Osteoblast (primary cell): ENCODE data around the gene OTUD3. TPM values are rescaled to one million over a fixed set of nuclear protein-coding genes. Genes with fewer than 3 reads are reported as not detected.
"Not testable (repeated sequence)": the region's sequence is repeated elsewhere in the genome, so short reads cannot be mapped to it uniquely, and the experiment has no call there.

Experiments used
- DNase-seq: peaks from one replicate; pipeline ENCODE4 v3.0.0; 2011; ENCODE audit warnings: low spot score, mixed read lengths; ENCODE audit not compliant: insufficient read length; ENCODE audit errors: missing footprints
- H2AFZ ChIP-seq: 2 replicates; pipeline ENCODE4 v1.6.0; 2011; ENCODE audit warnings: mild to moderate bottlenecking, low read length
- H3K27ac ChIP-seq: 2 replicates; pipeline ENCODE4 v1.5.1; 2011; ENCODE audit warnings: mild to moderate bottlenecking, low read depth, low read length, moderate library complexity
- H3K27me3 ChIP-seq: 2 replicates; pipeline ENCODE4 v1.6.0; 2012; ENCODE audit warnings: mild to moderate bottlenecking, control low read depth, inconsistent platforms, low read length, moderate library complexity; ENCODE audit not compliant: insufficient read depth
- H3K36me3 ChIP-seq: 2 replicates; pipeline ENCODE4 v1.5.1; 2011; ENCODE audit warnings: mild to moderate bottlenecking, low read length, control low read depth, moderate library complexity; ENCODE audit not compliant: insufficient read depth
- H3K4me1 ChIP-seq: 2 replicates; pipeline ENCODE4 v1.5.1; 2011; ENCODE audit warnings: mild to moderate bottlenecking, low read length, control low read depth, moderate library complexity; ENCODE audit not compliant: insufficient read depth
- H3K4me2 ChIP-seq: 2 replicates; pipeline ENCODE4 v1.6.0; 2011; ENCODE audit warnings: mild to moderate bottlenecking, low read length; ENCODE audit not compliant: insufficient read depth
- H3K4me3 ChIP-seq: fragments of 200-600 bp; sonication (generic); 3 replicates; pipeline ENCODE4 v1.5.1; 2012; ENCODE audit warnings: mild to moderate bottlenecking, low read length, inconsistent platforms; ENCODE audit not compliant: insufficient read depth
- H3K79me2 ChIP-seq: 2 replicates; pipeline ENCODE4 v1.6.0; 2012; ENCODE audit warnings: mild to moderate bottlenecking, low read length, control low read depth, inconsistent platforms; ENCODE audit not compliant: insufficient read depth
- H3K9me3 ChIP-seq: 2 replicates; pipeline ENCODE4 v1.5.1; 2011; ENCODE audit warnings: low read depth, low read length, control low read depth
- H4K20me1 ChIP-seq: 2 replicates; pipeline ENCODE4 v1.6.0; 2012; ENCODE audit warnings: mild to moderate bottlenecking, low read length, control low read depth; ENCODE audit not compliant: insufficient read depth
- total RNA-seq: library from RNA; depleted of rRNA; stranded (reverse); fragments of >200 nt; gene quantifications from 2 replicates; pipeline ENCODE4 v1.2.3, GENCODE V29; 2012
- TF ChIP-seq, protein P1 (sequence below): IDR thresholded peaks from 2 replicates; pipeline ENCODE4 v1.5.1; 2011; ENCODE audit warnings: mild to moderate bottlenecking, low read depth, low read length, moderate library complexity; ENCODE audit errors: extremely low read depth

OTUD3 gene
- total RNA-seq, 1 donor, result 4.0 TPM

DNA sequence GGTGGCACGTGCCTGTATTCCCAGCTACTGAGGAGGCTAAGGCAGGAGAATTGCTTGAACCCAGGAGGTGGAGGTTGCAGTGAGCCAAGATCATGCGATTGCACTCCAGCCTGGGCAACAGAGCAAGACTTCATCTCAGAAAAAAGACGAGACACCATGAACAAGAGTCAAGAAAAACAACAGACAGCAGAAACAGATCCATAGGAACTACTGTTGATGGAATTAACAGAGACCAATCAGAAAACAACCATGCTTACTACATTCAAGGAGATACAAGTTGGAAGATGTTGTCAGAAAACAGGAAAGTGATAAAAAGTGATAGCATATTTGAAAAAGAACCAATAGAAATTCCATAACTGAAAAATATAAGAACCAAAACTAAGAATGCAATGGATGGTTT lies 19.3 kb upstream of the OTUD3 start:
- Histone ChIP-seq H3K27ac (no peak overlapping the region), H3K9me3 (no peaks in the 10 kb centered on the region), H3K36me3 (no peaks in the 10 kb centered on the region), H4K20me1 (no peaks in the 10 kb centered on the region), H3K4me3 (no peak overlapping the region), H3K4me1 (peaks cover 32% of the 10 kb centered on the region), H3K27me3 (no peaks in the 10 kb centered on the region), H3K4me2 (no peak overlapping the region), H2AFZ (no peak overlapping the region), H3K79me2 (no peaks in the 10 kb centered on the region)
- DNase-seq, result no peak
- TF ChIP-seq, protein P1, sequence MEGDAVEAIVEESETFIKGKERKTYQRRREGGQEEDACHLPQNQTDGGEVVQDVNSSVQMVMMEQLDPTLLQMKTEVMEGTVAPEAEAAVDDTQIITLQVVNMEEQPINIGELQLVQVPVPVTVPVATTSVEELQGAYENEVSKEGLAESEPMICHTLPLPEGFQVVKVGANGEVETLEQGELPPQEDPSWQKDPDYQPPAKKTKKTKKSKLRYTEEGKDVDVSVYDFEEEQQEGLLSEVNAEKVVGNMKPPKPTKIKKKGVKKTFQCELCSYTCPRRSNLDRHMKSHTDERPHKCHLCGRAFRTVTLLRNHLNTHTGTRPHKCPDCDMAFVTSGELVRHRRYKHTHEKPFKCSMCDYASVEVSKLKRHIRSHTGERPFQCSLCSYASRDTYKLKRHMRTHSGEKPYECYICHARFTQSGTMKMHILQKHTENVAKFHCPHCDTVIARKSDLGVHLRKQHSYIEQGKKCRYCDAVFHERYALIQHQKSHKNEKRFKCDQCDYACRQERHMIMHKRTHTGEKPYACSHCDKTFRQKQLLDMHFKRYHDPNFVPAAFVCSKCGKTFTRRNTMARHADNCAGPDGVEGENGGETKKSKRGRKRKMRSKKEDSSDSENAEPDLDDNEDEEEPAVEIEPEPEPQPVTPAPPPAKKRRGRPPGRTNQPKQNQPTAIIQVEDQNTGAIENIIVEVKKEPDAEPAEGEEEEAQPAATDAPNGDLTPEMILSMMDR, result no peak

- no peaks in the 10 kb centered on the region for H4K20me1 ChIP-seq
- H3K27ac ChIP-seq, result peak overlapping the region; percentile 10
- H3K4me1 ChIP-seq, result peaks cover 35% of the 10 kb centered on the region
- no peaks in the 10 kb centered on the region for H3K27me3 ChIP-seq
- no peak overlapping the region for H3K4me3 ChIP-seq
- H3K36me3 ChIP-seq, result no peaks in the 10 kb centered on the region
- no peak overlapping the region for H3K4me2 ChIP-seq
- no peak for DNase-seq
- H2AFZ ChIP-seq, result no peak overlapping the region
- H3K79me2 ChIP-seq, result no peaks in the 10 kb centered on the region
- no peaks in the 10 kb centered on the region for H3K9me3 ChIP-seq
- TF ChIP-seq, protein P1, result no peak
These were observed 17.5 kb upstream of the OTUD3 start for GRCh38 chr1:19864570-19865160.

GRCh38 chr1:19866029-19866428 lies 16.2 kb upstream of the OTUD3 start:
- no peaks in the 10 kb centered on the region for H4K20me1 ChIP-seq
- no peak for DNase-seq
- peaks cover 31% of the 10 kb centered on the region for H3K4me1 ChIP-seq
- H3K9me3 ChIP-seq, result no peaks in the 10 kb centered on the region
- H3K4me2 ChIP-seq, result no peak overlapping the region
- no peak overlapping the region for H3K4me3 ChIP-seq
- H3K27me3 ChIP-seq, result no peaks in the 10 kb centered on the region
- TF ChIP-seq, protein P1, result no peak
- no peak overlapping the region for H2AFZ ChIP-seq
- no peak overlapping the region for H3K27ac ChIP-seq
- H3K36me3 ChIP-seq, result no peaks in the 10 kb centered on the region
- H3K79me2 ChIP-seq, result no peaks in the 10 kb centered on the region

GRCh38 chr1:19866758-19867157 lies 15.4 kb upstream of the OTUD3 start:
- Histone ChIP-seq H3K79me2 (no peaks in the 10 kb centered on the region), H4K20me1 (no peaks in the 10 kb centered on the region), H3K36me3 (no peaks in the 10 kb centered on the region), H3K27ac (no peak overlapping the region), H3K9me3 (no peaks in the 10 kb centered on the region), H3K27me3 (no peaks in the 10 kb centered on the region), H3K4me2 (no peak overlapping the region), H2AFZ (peak overlapping the region; percentile 19), H3K4me3 (no peak overlapping the region), H3K4me1 (peaks cover 24% of the 10 kb centered on the region)
- TF ChIP-seq, protein P1, result no peak
- DNase-seq, result peak; percentile 79

- not testable (repeated sequence) for DNase-seq, H3K27ac ChIP-seq, H3K9me3 ChIP-seq, H4K20me1 ChIP-seq, H3K79me2 ChIP-seq, H2AFZ ChIP-seq, H3K4me2 ChIP-seq, H3K4me3 ChIP-seq, H3K36me3 ChIP-seq, H3K27me3 ChIP-seq
- H3K4me1 ChIP-seq, result peaks cover 20% of the 10 kb centered on the region
These were observed 13.6 kb upstream of the OTUD3 start for GRCh38 chr1:19868575-19868974.

DNA sequence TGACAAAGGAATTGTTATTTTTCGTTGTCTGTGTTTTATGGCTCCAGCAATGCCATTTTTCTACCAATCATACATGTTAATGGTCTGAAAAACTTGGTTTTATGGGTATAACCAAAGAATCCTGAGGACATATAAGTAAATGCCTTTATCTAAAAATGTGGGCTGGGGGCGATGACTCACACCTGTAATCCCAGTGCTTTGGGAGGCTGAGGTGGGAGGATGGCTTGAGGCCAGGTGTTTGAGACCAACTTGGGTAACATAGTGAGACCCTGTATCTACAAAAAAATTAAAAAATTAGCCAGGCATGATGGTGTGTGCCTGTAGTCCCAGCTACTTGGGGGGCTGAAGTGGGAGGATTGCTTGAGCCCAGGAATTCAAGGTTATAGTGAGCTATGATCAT lies 12.7 kb upstream of the OTUD3 start:
- not testable (repeated sequence) for H3K4me2 ChIP-seq

More for the DNA sequence above, 12.7 kb upstream of the OTUD3 start:
- peaks cover 20% of the 10 kb centered on the region for H3K4me1 ChIP-seq
- H4K20me1 ChIP-seq, H3K79me2 ChIP-seq, H3K36me3 ChIP-seq, H3K4me3 ChIP-seq, H3K27me3 ChIP-seq, DNase-seq, H3K9me3 ChIP-seq, H2AFZ ChIP-seq: not testable (repeated sequence)
- peak overlapping the region; percentile 72 for H3K27ac ChIP-seq
